DOHH2 (cell line): ENCODE results near the gene OTOL1.

ENCODE experiments used
- H3F3A ChIP-seq: fragments of 200-600 bp; sonication (generic), shearing (Covaris generic); 2 replicates; pipeline ENCODE4 v1.6.0; 2016; ENCODE audit warnings: antibody characterized with exemption, mild to moderate bottlenecking; ENCODE audit not compliant: control insufficient read depth, insufficient read depth
- H3K27ac ChIP-seq: fragments of 200-600 bp; sonication (generic); 2 replicates; pipeline ENCODE4 v1.5.1; 2014; ENCODE audit warnings: low read depth, mild to moderate bottlenecking, low read length, moderate library complexity
- H3K27me3 ChIP-seq: fragments of 200-600 bp; sonication (generic); 2 replicates; pipeline ENCODE4 v1.6.1; 2014; ENCODE audit warnings: mild to moderate bottlenecking, low read length, mixed read lengths; ENCODE audit not compliant: control insufficient read depth
- H3K36me3 ChIP-seq: fragments of 200-600 bp; sonication (generic); 2 replicates; pipeline ENCODE4 v1.6.1; 2014; ENCODE audit warnings: mild to moderate bottlenecking, low read length, moderate library complexity, mixed read lengths; ENCODE audit not compliant: control insufficient read depth
- H3K4me1 ChIP-seq: fragments of 200-600 bp; sonication (generic); 2 replicates; pipeline ENCODE4 v1.6.1; 2014; ENCODE audit warnings: mild to moderate bottlenecking, low read length, mixed read lengths; ENCODE audit not compliant: control insufficient read depth
- H3K4me2 ChIP-seq: fragments of 200-600 bp; sonication (generic); 2 replicates; pipeline ENCODE4 v1.6.0; 2014; ENCODE audit warnings: mild to moderate bottlenecking, low read length, moderate library complexity
- H3K4me3 ChIP-seq: fragments of 200-600 bp; sonication (generic); 2 replicates; pipeline ENCODE4 v1.5.1; 2014; ENCODE audit warnings: mild to moderate bottlenecking, low read length, mixed read lengths
- H3K79me2 ChIP-seq: fragments of 200-600 bp; sonication (generic); 2 replicates; pipeline ENCODE4 v1.6.1; 2014; ENCODE audit warnings: mild to moderate bottlenecking, low read length, mixed read lengths; ENCODE audit not compliant: control insufficient read depth
- H3K9me2 ChIP-seq: fragments of 200-600 bp; sonication (generic); replicated peaks from 2 replicates; pipeline ENCODE4 v1.6.1; 2014; ENCODE audit warnings: mild to moderate bottlenecking, low read length, mixed read lengths; ENCODE audit not compliant: control insufficient read depth
- H3K9me3 ChIP-seq: fragments of 200-600 bp; sonication (generic); 2 replicates; pipeline ENCODE4 v1.6.1; 2014; ENCODE audit warnings: antibody characterized with exemption, low read length, mixed read lengths; ENCODE audit not compliant: control insufficient read depth, insufficient read depth
- H4K20me1 ChIP-seq: fragments of 200-600 bp; sonication (generic); 2 replicates; pipeline ENCODE4 v1.6.0; 2014; ENCODE audit warnings: low read depth, mild to moderate bottlenecking, antibody characterized with exemption, low read length, moderate library complexity; ENCODE audit not compliant: control insufficient read depth, insufficient read depth
- EZH2phosphoT487 ChIP-seq: fragments of 200-600 bp; sonication (generic); IDR thresholded peaks from 2 replicates; pipeline ENCODE4 v1.6.1; 2017; ENCODE audit warnings: borderline replicate concordance, mild to moderate bottlenecking, antibody characterized with exemption, low read length, moderate library complexity, mixed read lengths
- TF ChIP-seq, protein P1 (sequence below): fragments of 200-600 bp; sonication (generic); IDR thresholded peaks from one replicate; pipeline ENCODE4 v1.5.1; 2014; ENCODE audit warnings: antibody characterized with exemption, mild to moderate bottlenecking, low read depth, low read length; ENCODE audit not compliant: poor library complexity, severe bottlenecking

Gene OTOL1

GRCh38 chr3:161540594-161540993, 44.0 kb downstream of the OTOL1 start:
- Histone ChIP-seq H3K4me1 (no peaks in the 10 kb centered on the region), H3K9me3 (no peaks in the 10 kb centered on the region), H3K27ac (no peak overlapping the region), H4K20me1 (no peaks in the 10 kb centered on the region), H3K36me3 (no peaks in the 10 kb centered on the region), H3K9me2 (no peaks in the 10 kb centered on the region), H3F3A (no peaks in the 10 kb centered on the region), H3K79me2 (no peaks in the 10 kb centered on the region), H3K27me3 (no peaks in the 10 kb centered on the region), H3K4me3 (no peak overlapping the region), H3K4me2 (no peak overlapping the region)
- TF ChIP-seq, protein P1, sequence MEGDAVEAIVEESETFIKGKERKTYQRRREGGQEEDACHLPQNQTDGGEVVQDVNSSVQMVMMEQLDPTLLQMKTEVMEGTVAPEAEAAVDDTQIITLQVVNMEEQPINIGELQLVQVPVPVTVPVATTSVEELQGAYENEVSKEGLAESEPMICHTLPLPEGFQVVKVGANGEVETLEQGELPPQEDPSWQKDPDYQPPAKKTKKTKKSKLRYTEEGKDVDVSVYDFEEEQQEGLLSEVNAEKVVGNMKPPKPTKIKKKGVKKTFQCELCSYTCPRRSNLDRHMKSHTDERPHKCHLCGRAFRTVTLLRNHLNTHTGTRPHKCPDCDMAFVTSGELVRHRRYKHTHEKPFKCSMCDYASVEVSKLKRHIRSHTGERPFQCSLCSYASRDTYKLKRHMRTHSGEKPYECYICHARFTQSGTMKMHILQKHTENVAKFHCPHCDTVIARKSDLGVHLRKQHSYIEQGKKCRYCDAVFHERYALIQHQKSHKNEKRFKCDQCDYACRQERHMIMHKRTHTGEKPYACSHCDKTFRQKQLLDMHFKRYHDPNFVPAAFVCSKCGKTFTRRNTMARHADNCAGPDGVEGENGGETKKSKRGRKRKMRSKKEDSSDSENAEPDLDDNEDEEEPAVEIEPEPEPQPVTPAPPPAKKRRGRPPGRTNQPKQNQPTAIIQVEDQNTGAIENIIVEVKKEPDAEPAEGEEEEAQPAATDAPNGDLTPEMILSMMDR = no peak
- no peak for TF ChIP-seq EZH2phosphoT487

- Histone ChIP-seq H3K9me2 (no peaks in the 10 kb centered on the region), H3K27ac (no peak overlapping the region), H3F3A (no peaks in the 10 kb centered on the region), H3K4me3 (no peak overlapping the region), H3K9me3 (no peaks in the 10 kb centered on the region), H4K20me1 (no peaks in the 10 kb centered on the region), H3K4me2 (no peak overlapping the region), H3K4me1 (no peaks in the 10 kb centered on the region), H3K36me3 (no peaks in the 10 kb centered on the region), H3K27me3 (no peaks in the 10 kb centered on the region), H3K79me2 (no peaks in the 10 kb centered on the region)
- TF ChIP-seq EZH2phosphoT487 = no peak
- TF ChIP-seq, protein P1 = no peak
Measured at GRCh38 chr3:161545824-161546223, 49.2 kb downstream of the OTOL1 start.

DNA sequence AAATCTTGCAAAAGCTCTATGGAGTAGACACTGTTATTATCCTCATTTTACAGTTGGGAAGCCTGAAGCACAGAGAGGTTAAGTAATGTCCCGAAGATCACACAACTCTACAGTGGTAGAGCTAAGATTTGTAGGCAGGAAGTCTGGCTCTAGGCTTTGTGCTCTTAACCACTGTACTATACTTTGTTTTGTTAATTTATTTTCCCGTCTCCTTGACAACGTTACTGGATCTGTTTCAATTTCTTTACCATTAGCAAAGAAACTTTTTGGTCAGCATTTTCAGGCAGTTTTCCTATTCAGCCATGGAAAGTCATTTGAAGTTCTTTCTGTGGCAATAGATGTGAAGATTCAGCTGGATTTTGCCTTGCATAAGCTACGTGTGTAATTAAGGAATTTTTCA, 51.7 kb downstream of the OTOL1 start:
- no peak overlapping the region for H3K4me2 ChIP-seq
- H3K4me3 ChIP-seq = no peak overlapping the region
- no peak overlapping the region for H3K27ac ChIP-seq
- no peaks in the 10 kb centered on the region for H3K79me2 ChIP-seq
- H3K4me1 ChIP-seq = no peaks in the 10 kb centered on the region
- no peak for TF ChIP-seq EZH2phosphoT487
- TF ChIP-seq, protein P1 = no peak
- no peaks in the 10 kb centered on the region for H3F3A ChIP-seq
- H3K9me2 ChIP-seq = no peaks in the 10 kb centered on the region
- H4K20me1 ChIP-seq = no peaks in the 10 kb centered on the region
- no peaks in the 10 kb centered on the region for H3K36me3 ChIP-seq
- H3K9me3 ChIP-seq = no peaks in the 10 kb centered on the region
- no peaks in the 10 kb centered on the region for H3K27me3 ChIP-seq

- H3K4me3 ChIP-seq = no peak overlapping the region
- H3K27me3 ChIP-seq = no peaks in the 10 kb centered on the region
- H3F3A ChIP-seq = no peaks in the 10 kb centered on the region
- H3K79me2 ChIP-seq = no peaks in the 10 kb centered on the region
- no peaks in the 10 kb centered on the region for H4K20me1 ChIP-seq
- no peaks in the 10 kb centered on the region for H3K4me1 ChIP-seq
- H3K36me3 ChIP-seq = no peaks in the 10 kb centered on the region
- no peak overlapping the region for H3K4me2 ChIP-seq
- H3K9me2 ChIP-seq = no peaks in the 10 kb centered on the region
- H3K27ac ChIP-seq = no peak overlapping the region
- no peak for TF ChIP-seq EZH2phosphoT487
- TF ChIP-seq, protein P1 = no peak
- H3K9me3 ChIP-seq = no peaks in the 10 kb centered on the region
Measured at GRCh38 chr3:161549261-161549660, 52.7 kb downstream of the OTOL1 start.
